Endothelial cell of umbilical vein (primary cell): ENCODE data around the gene MAP1LC3B2.

Source experiments
- CTCF ChIP-seq, 2 donors: IDR thresholded peaks; 1 replicate in 1 of 2; 2 replicates in 1 of 2; pipeline ENCODE4 v1.5.1; 2011; ENCODE audit warnings: low read length in 2 of 2, mild to moderate bottlenecking in 2 of 2, moderate library complexity in 2 of 2, control low read depth in 1 of 2, inconsistent platforms in 1 of 2, low read depth in 1 of 2; ENCODE audit not compliant: insufficient read depth in 1 of 2; ENCODE audit errors: extremely low read depth in 1 of 2
- EZH2 ChIP-seq: IDR thresholded peaks from 2 replicates; pipeline ENCODE4 v1.6.1; 2012; ENCODE audit warnings: borderline replicate concordance, low read depth, mild to moderate bottlenecking, moderate library complexity, low read length, inconsistent platforms; ENCODE audit not compliant: severe bottlenecking
- POLR2A ChIP-seq: IDR thresholded peaks from 2 replicates; pipeline ENCODE4 v1.6.1; 2012; ENCODE audit warnings: low read depth, mild to moderate bottlenecking, control low read depth, low read length
- POLR2AphosphoS5 ChIP-seq: IDR thresholded peaks from 2 replicates; pipeline ENCODE4 v1.6.1; 2012; ENCODE audit warnings: low read depth, mild to moderate bottlenecking, control low read depth, low read length, moderate library complexity; ENCODE audit not compliant: insufficient read depth

GRCh38 chr12:116599285-116600136 lies 40.3 kb downstream of the MAP1LC3B2 start:
- TF ChIP-seq POLR2AphosphoS5 (no peak), CTCF (IDR thresholded peaks at IDR 0.05; ENCODE audit: extremely low read depth in 1 of 2, insufficient read depth in 1 of 2, low read depth in 1 of 2, low read length in 2 of 2) (peak; percentile 42 to 73), EZH2 (no peak), POLR2A (no peak)
